ENCODE data around the gene FAT4. TPM values are rescaled to one million over a fixed set of nuclear protein-coding genes. Genes with fewer than 3 reads are reported as not detected.
A peak's percentile ranks its signal among the peaks of the same experiment; 100 is the strongest.

Gene FAT4, protein sequence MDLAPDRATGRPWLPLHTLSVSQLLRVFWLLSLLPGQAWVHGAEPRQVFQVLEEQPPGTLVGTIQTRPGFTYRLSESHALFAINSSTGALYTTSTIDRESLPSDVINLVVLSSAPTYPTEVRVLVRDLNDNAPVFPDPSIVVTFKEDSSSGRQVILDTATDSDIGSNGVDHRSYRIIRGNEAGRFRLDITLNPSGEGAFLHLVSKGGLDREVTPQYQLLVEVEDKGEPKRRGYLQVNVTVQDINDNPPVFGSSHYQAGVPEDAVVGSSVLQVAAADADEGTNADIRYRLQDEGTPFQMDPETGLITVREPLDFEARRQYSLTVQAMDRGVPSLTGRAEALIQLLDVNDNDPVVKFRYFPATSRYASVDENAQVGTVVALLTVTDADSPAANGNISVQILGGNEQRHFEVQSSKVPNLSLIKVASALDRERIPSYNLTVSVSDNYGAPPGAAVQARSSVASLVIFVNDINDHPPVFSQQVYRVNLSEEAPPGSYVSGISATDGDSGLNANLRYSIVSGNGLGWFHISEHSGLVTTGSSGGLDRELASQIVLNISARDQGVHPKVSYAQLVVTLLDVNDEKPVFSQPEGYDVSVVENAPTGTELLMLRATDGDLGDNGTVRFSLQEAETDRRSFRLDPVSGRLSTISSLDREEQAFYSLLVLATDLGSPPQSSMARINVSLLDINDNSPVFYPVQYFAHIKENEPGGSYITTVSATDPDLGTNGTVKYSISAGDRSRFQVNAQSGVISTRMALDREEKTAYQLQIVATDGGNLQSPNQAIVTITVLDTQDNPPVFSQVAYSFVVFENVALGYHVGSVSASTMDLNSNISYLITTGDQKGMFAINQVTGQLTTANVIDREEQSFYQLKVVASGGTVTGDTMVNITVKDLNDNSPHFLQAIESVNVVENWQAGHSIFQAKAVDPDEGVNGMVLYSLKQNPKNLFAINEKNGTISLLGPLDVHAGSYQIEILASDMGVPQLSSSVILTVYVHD (N-terminal part only)
- total RNA-seq, result 10 to 100 TPM; 13.0 to 18.7 (median 13.6) TPM
- polyA plus RNA-seq, result 2.8 TPM
- long read RNA-seq, donor 1, partial matches to known transcripts, result 6 of 9 reads
- long read RNA-seq, donor 1, other reads (novel, unspliced or antisense), result 3 of 9 reads
- long read RNA-seq, donor 2, partial matches to known transcripts, result 1 of 3 reads
- long read RNA-seq, donor 2, other reads (novel, unspliced or antisense), result 2 of 3 reads
- long read RNA-seq, donor 3, partial matches to known transcripts, result 6 of 15 reads
- long read RNA-seq, donor 3, other reads (novel, unspliced or antisense), result 9 of 15 reads
- long read RNA-seq, donor 4, partial matches to known transcripts, result 0 of 2 reads
- long read RNA-seq, donor 4, other reads (novel, unspliced or antisense), result 2 of 2 reads

DNA sequence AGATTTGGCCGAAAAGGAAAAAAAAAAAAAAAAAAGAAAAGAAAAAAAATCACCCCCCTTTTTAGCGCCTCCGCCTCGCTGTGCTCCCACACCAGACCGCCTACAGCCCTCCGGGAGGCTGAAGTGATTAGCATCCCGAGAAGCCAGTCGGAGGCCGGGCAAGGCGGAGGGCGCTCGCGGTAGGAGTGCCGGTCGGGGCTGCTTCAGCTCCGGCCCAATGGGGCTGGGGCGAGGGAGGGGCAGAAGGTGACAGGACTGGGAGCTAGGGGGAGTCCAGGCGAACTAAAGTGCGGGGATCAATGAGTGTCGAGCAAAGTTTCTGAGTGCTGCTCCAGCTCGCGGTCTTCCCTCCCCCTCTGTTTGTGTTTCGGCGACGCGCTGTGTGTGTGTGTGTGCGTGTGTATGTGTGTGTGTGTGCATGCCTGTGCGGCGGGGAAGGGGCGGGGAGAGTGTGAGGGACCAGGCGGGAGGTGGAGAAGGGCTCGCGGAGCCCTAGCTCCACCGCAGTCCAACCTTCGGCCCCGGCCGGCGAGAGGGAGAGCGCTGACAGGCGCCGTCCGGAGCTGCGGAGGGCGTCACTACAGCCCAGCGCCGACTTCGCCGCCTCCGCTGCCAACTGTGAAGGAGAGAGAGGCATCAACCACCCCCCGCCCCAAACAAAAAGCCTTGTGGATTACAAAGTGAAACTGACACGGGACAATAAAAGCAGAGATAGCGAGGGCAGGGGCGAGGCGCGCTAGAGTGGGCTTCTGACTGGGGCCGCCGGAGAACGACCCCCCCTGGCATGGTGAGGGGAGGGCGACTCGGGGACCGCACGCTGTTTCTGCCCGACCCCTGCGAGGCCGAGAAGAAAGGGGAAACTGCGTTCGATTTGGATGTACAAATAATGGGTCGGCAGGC, at the start of gene FAT4:
FAT4 (plus strand) TSS at position 280 of the 900 bp plus-strand sequence. CDS start 1,457 bp downstream, outside the sequence.
- under 1% methylated on average over 68 of the region's 68 CpGs for WGBS
- DNase-seq, result peak; percentile 98 to 99 (median 98)
- peak within 1 kb of the TSS; percentile 91 for H3K27ac ChIP-seq (ENCODE audit: low read length)
- peak within 1 kb of the TSS; percentile 81 for H3K4me3 ChIP-seq (ENCODE audit: low read length)
- H3K27me3 ChIP-seq (ENCODE audit: control insufficient read depth, insufficient read depth), result no peaks in the 10 kb centered on the region
- ATAC-seq, result peak; percentile 96 to 97
- H3K4me1 ChIP-seq (ENCODE audit: control insufficient read depth, insufficient read depth, low read length), result peaks cover 4% of the 10 kb centered on the region
- intact Hi-C loops (cut with DNase I), result loop anchor here (5.0 to 10.0 kb wide), 4 partner anchors 167 to 1290 kb away; no protein-coding TSS in a partner anchor
- H3K9me3 ChIP-seq (ENCODE audit: control insufficient read depth, low read length), result no peaks in the 10 kb centered on the region

DNA sequence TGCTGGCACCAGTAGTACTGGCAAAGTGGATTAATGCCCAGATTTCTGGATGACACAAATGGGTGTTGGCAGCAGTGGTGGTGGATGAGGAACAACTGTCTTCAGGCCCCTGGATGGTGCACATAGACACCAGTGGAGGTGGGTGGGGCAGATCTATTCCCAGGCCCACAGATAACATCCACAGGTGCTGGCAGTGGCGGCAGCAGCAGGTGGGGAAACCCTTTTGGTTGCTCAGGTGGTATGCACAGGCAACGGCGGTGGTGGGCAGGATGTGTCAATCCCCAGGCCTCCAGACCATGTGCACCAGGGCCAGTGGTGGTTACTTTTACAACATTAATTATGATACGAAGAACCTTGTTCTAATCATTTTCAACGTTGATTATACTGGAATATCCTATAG, 48.9 kb upstream of the FAT4 start:
- WGBS, result 92% methylated on average over 5 of the region's 5 CpGs
- Histone ChIP-seq H3K9me3 (ENCODE audit: control insufficient read depth, low read length) (no peaks in the 10 kb centered on the region), H3K4me3 (ENCODE audit: low read length) (no peak overlapping the region), H3K27ac (ENCODE audit: low read length) (no peak overlapping the region), H3K27me3 (ENCODE audit: control insufficient read depth, insufficient read depth) (no peaks in the 10 kb centered on the region), H3K4me1 (ENCODE audit: control insufficient read depth, insufficient read depth, low read length) (no peaks in the 10 kb centered on the region)
- intact Hi-C loops (cut with DNase I), result no loop called here
- DNase-seq (peak in 1 of 3 donors; percentile 21), ATAC-seq (no peak)

DNA sequence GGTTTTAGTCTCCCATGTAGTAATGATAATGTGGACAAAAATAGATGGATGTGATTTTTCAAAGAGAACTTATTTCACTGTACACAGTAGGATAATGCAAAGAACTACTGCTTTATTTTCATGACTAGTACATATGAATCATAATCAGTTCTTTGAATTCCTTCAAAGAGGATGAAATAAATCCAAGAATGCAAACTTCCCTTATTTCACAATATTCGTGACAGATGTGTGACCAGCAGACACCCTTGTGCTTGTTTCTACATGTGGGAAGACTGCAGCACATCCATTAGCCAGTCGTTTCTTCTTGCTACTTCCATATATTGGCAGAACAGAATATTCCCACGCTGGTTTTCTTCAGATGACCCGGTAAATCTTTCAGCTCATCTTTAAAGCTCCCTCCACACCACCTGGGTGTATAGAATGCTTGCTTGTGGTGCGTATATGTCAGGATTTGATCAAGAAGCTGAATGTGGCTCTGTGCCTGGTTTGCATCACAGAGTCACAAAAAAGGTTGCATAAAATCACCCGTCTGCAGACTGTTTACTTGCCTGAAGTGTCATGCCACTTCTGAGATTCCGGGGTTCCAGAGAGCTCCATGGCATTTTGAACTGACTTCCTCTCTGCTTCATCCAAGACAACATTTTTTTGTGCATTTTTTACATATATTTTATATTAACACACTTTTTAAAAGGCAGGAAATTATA, 47.7 kb upstream of the FAT4 start:
- Histone ChIP-seq H3K4me1 (ENCODE audit: control insufficient read depth, insufficient read depth, low read length) (no peaks in the 10 kb centered on the region), H3K4me3 (ENCODE audit: low read length) (no peak overlapping the region), H3K27me3 (ENCODE audit: control insufficient read depth, insufficient read depth) (no peaks in the 10 kb centered on the region), H3K27ac (ENCODE audit: low read length) (no peak overlapping the region), H3K9me3 (ENCODE audit: control insufficient read depth, low read length) (no peaks in the 10 kb centered on the region)
- no peak for ATAC-seq
- intact Hi-C loops (cut with DNase I), result no loop called here
- no peak for DNase-seq
- 50% methylated on average over 7 of the region's 7 CpGs for WGBS

DNA sequence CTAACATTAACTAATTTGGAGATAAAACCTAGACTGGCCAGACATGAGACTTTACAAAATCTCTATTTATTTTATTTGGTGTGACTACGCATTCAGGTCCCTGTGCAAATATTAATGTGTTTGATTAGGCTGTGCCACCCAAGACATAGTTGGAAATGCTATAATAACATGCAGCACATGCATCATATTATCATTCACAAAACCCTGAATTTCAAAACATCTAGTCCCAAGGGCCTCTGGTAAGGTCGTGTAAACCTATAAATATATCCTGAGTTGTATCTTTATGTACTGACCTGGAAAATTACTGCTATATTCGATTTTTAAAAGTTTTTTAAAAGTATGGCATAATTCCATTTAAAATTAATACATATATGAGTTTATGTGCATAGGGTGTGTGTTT, 47.1 kb upstream of the FAT4 start:
- ATAC-seq (no peak), DNase-seq (no peak)
- Histone ChIP-seq H3K4me1 (ENCODE audit: control insufficient read depth, insufficient read depth, low read length) (no peaks in the 10 kb centered on the region), H3K9me3 (ENCODE audit: control insufficient read depth, low read length) (no peaks in the 10 kb centered on the region), H3K27me3 (ENCODE audit: control insufficient read depth, insufficient read depth) (no peaks in the 10 kb centered on the region), H3K4me3 (ENCODE audit: low read length) (no peak overlapping the region), H3K27ac (ENCODE audit: low read length) (no peak overlapping the region)
- intact Hi-C loops (cut with DNase I), result no loop called here
- WGBS, result 56% methylated on average over 3 of the region's 3 CpGs

DNA sequence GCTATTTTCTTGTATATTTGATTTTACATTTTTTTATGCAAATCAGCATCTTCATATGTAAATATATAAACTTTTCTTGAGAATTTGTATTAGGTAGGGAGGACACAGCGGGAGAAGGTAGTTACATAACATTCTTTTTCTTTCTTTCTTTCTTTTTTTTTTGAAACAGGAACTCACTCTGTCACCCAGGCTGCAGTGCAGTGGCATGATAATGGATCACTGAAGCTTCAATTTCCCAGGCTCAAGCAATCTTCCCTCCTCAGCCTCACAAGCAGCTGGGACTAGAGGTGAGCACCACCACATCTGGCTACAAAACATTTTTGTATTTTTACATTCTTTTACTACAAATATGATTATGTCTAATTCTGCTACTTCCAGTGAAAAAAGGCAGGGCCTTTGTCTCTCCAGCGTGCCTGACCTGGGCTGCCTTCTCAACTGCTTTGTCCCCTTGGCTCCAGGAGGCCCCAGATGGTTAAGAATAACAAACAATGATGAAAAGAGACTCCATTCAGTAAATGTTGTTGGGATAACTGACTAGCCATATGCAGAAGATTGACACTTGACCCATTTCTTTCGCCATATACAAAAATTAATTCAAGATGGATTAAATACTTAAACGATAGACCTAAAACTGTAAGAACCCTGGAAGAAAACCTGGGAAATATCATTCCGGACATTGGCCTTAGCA, 46.5 kb upstream of the FAT4 start:
- intact Hi-C loops (cut with DNase I), result no loop called here
- DNase-seq (no peak), ATAC-seq (no peak)
- no peaks in the 10 kb centered on the region for H3K9me3 ChIP-seq (ENCODE audit: control insufficient read depth, low read length)
- H3K27me3 ChIP-seq (ENCODE audit: control insufficient read depth, insufficient read depth), result no peaks in the 10 kb centered on the region
- 93% methylated on average over 5 of the region's 5 CpGs for WGBS
- no peaks in the 10 kb centered on the region for H3K4me1 ChIP-seq (ENCODE audit: control insufficient read depth, insufficient read depth, low read length)
- H3K27ac ChIP-seq (ENCODE audit: low read length), result no peak overlapping the region
- H3K4me3 ChIP-seq (ENCODE audit: low read length), result no peak overlapping the region

DNA sequence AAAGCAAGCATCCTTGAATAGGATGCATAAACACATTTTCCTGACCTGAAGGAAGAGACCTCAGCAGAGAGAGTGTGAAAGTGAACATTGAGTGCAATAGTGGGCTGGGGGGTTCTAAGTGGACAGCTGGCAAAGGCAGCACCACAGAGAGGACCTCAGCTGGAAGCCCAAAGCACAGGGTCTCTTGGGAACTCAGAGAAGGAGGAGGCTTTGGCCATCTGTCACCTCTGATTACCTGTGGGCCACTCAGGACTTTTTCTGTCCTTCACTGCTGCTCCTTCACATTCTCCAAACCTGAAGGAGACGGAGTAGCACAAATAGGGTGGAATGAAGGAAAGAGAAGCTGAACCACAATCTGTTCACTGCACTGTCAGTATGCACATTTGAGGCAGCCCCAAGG, 37.9 kb upstream of the FAT4 start:
- ATAC-seq (no peak), DNase-seq (no peak)
- Histone ChIP-seq H3K4me3 (ENCODE audit: low read length) (no peak overlapping the region), H3K9me3 (ENCODE audit: control insufficient read depth, low read length) (no peaks in the 10 kb centered on the region), H3K27me3 (ENCODE audit: control insufficient read depth, insufficient read depth) (no peaks in the 10 kb centered on the region), H3K4me1 (ENCODE audit: control insufficient read depth, insufficient read depth, low read length) (no peaks in the 10 kb centered on the region), H3K27ac (ENCODE audit: low read length) (no peak overlapping the region)
- intact Hi-C loops (cut with DNase I), result no loop called here
- 96% methylated on average over 1 of the region's 1 CpG for WGBS

DNA sequence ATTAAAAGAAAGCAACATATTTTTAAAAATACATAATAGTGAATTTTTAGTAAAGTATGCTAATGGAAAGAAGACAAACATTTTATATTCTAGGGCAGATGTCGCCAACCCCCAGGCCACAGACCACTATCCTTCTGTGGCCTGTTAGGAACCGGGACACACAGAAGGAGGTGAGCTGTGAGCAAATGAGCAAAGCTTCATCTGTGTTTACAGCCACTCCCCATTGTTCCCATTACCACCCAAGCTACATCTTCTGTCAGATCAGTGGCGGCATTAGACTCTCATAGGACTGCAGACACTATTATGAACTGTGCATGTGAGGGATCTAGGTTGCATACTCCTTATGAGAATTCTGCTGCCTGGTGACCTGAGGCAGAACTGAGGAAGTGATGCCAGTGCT, 37.0 kb upstream of the FAT4 start:
- WGBS, result 97% methylated on average over 3 of the region's 3 CpGs
- intact Hi-C loops (cut with DNase I), result no loop called here

DNA sequence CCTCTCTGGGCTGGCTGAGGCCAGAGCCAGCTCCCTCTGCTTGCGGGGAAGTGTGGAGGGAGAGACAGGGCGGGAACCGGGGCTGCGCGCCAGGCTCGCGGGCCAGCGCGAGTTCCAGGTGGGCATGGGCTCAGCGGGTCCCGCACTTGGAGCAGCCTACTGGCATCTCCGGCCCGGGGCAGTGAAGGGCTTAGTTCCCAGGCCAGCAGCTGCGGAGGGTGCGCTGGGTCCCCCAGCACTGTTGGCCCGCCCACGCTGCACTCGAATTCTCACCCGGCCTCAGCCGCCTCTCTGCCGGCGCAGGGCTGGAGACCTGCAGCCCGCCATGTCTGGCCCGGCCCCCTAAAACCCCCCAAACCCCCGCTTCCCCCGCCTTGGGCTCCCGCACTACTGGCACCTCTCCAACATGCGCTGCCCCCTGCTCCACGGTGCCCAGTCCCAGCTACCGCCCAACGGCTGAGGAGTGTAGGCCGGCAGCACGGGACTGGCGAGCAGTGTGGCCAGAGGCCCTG, 33.8 kb upstream of the FAT4 start:
- H3K27me3 ChIP-seq (ENCODE audit: control insufficient read depth, insufficient read depth), result no peaks in the 10 kb centered on the region
- WGBS, result 99% methylated on average over 34 of the region's 34 CpGs
- H3K4me3 ChIP-seq (ENCODE audit: low read length), result no peak overlapping the region
- no peaks in the 10 kb centered on the region for H3K4me1 ChIP-seq (ENCODE audit: control insufficient read depth, insufficient read depth, low read length)
- intact Hi-C loops (cut with DNase I), result loop anchor here in 1 of 4 donors (10.0 kb wide), 1 partner anchor 946 kb away; no protein-coding TSS in a partner anchor
- no peaks in the 10 kb centered on the region for H3K9me3 ChIP-seq (ENCODE audit: control insufficient read depth, low read length)
- DNase-seq, result peak in 2 of 3 donors; percentile 29 to 43
- no peak overlapping the region for H3K27ac ChIP-seq (ENCODE audit: low read length)
- ATAC-seq, result no peak

More for the DNA sequence above, 37.0 kb upstream of the FAT4 start:
- DNase-seq (no peak), ATAC-seq (no peak)
- no peaks in the 10 kb centered on the region for H3K27me3 ChIP-seq (ENCODE audit: control insufficient read depth, insufficient read depth)
- no peaks in the 10 kb centered on the region for H3K4me1 ChIP-seq (ENCODE audit: control insufficient read depth, insufficient read depth, low read length)
- H3K27ac ChIP-seq (ENCODE audit: low read length), result no peak overlapping the region
- no peak overlapping the region for H3K4me3 ChIP-seq (ENCODE audit: low read length)
- H3K9me3 ChIP-seq (ENCODE audit: control insufficient read depth, low read length), result no peaks in the 10 kb centered on the region

Measured in right cardiac atrium (tissue), 5 donors.